K562 (cell line): ENCODE results near the gene EXD2. TPM values are rescaled to one million over a fixed set of nuclear protein-coding genes. Genes with fewer than 3 reads are reported as not detected.

Experiments used
- ATAC-seq: fragments of 200-7000 bp; cut with Tn5 transposase; 3 replicates; pipeline ENCODE4 v1.9.1; 2020; ENCODE audit warnings: moderate library complexity
- BruUV-seq: library from RNA; stranded (reverse); fragments of 400-500 nt; replicated peaks from 2 replicates; lab custom pipeline; 2021; lab: Mats Ljungman, UMichigan
- CTCF ChIA-PET: fragments of 300-600 bp; formaldehyde crosslinking; extraction: SDS; loops from one replicate; lab custom pipeline; 2021; ENCODE audit warnings: low intra/inter-chr PET ratio; lab: Yijun Ruan, JAX
- POLR2A ChIA-PET: fragments of 300-600, 350-650 bp; sonication (Branson Sonifier 250); formaldehyde crosslinking; extraction: SDS; loops from one replicate; lab custom pipeline; 2021; ENCODE audit warnings: antibody characterized with exemption, inconsistent platforms; lab: Yijun Ruan, JAX
- DNase-seq, 4 experiments: peaks; one replicate each; pipeline versions ENCODE4 v3.0.0 to v3.0.0-alpha.2; 2011 to 2018; ENCODE audit warnings: low spot score in 3 of 4, mixed read lengths in 3 of 4; ENCODE audit errors: extremely low read depth in 1 of 4
- FAIRE-seq: peaks from 2 replicates; lab custom pipeline; 2011; peaks lifted over from hg19 to GRCh38; lab: Jason Lieb, UNC
- H2AFZ ChIP-seq: 2 replicates; pipeline ENCODE4 v1.6.0; 2011; ENCODE audit warnings: low read depth, low read length, control low read depth, inconsistent platforms
- H3K27ac ChIP-seq: fragments of 200-600 bp; 3 replicates; pipeline ENCODE4 v1.8.0; 2011; ENCODE audit warnings: low read depth, mild to moderate bottlenecking, control low read depth, inconsistent platforms, low read length, moderate library complexity, mixed read lengths; ENCODE audit errors: extremely low read depth
- H3K27me3 ChIP-seq, 2 experiments: fragments of 300-600 bp in 1 of 2; 2 replicates in 1 of 2; 3 replicates in 1 of 2; pipeline versions ENCODE4 v1.6.0 to v1.8.0; 2011; ENCODE audit warnings: inconsistent platforms in 2 of 2, low read length in 2 of 2, mild to moderate bottlenecking in 1 of 2, mixed read lengths in 1 of 2, moderate library complexity in 1 of 2; ENCODE audit not compliant: control insufficient read depth in 2 of 2, insufficient read depth in 2 of 2
- H3K36me3 ChIP-seq: fragments of 300-600 bp; 3 replicates; pipeline ENCODE4 v1.8.0; 2011; ENCODE audit warnings: mild to moderate bottlenecking, low read length, inconsistent platforms; ENCODE audit not compliant: control insufficient read depth, insufficient read depth
- H3K4me1 ChIP-seq, 2 experiments: fragments of 200-600 bp in 1 of 2; replicated peaks in 1 of 2; 2 replicates in 1 of 2; 3 replicates in 1 of 2; pipeline versions ENCODE4 v1.5.1 to v1.8.0; 2011; ENCODE audit warnings: inconsistent platforms in 2 of 2, low read length in 2 of 2, mild to moderate bottlenecking in 1 of 2, mixed read lengths in 1 of 2, moderate library complexity in 1 of 2; ENCODE audit not compliant: control insufficient read depth in 2 of 2, insufficient read depth in 2 of 2
- H3K4me2 ChIP-seq: 2 replicates; pipeline ENCODE4 v1.6.1; 2011; ENCODE audit warnings: low read length, control low read depth, inconsistent platforms, mixed read lengths; ENCODE audit not compliant: insufficient read depth
- H3K4me3 ChIP-seq: fragments of 200-600 bp; sonication (generic), shearing (Covaris generic); 2 replicates; pipeline ENCODE4 v1.5.1; 2016; ENCODE audit warnings: control low read depth, inconsistent platforms
- H3K79me2 ChIP-seq: fragments of 200-600 bp; 3 replicates; pipeline ENCODE4 v1.8.0; 2011; ENCODE audit warnings: low read length, inconsistent platforms; ENCODE audit not compliant: control insufficient read depth, insufficient read depth
- H3K9ac ChIP-seq, 2 experiments: 2 replicates each; pipeline versions ENCODE4 v1.6.0 to v1.6.1; 2011; ENCODE audit warnings: low read depth in 2 of 2, low read length in 2 of 2, control low read depth in 1 of 2, inconsistent platforms in 1 of 2, mild to moderate bottlenecking in 1 of 2, mixed read lengths in 1 of 2; ENCODE audit not compliant: insufficient read depth in 1 of 2
- H3K9me1 ChIP-seq: one replicate; pipeline ENCODE4 v1.6.0; 2011; ENCODE audit warnings: inconsistent platforms, mild to moderate bottlenecking, low read length, moderate library complexity; ENCODE audit not compliant: control insufficient read depth, insufficient read depth
- H3K9me3 ChIP-seq: replicated peaks from 2 replicates; pipeline ENCODE4 v1.5.1; 2011; ENCODE audit warnings: low read depth, low read length, inconsistent platforms; ENCODE audit not compliant: control insufficient read depth, insufficient read depth
- H4K20me1 ChIP-seq: replicated peaks from 2 replicates; pipeline ENCODE4 v1.6.1; 2011; ENCODE audit warnings: low read length, inconsistent platforms, mixed read lengths; ENCODE audit not compliant: control insufficient read depth, insufficient read depth
- CBFA2T2 ChIP-seq: fragments of 450-650 bp; conservative IDR thresholded peaks from 2 replicates; pipeline ENCODE4 v1.6.1; 2017; ENCODE audit warnings: mild to moderate bottlenecking
- DACH1 ChIP-seq: fragments of 450-650 bp; IDR thresholded peaks from 2 replicates; pipeline ENCODE4 v1.6.1; 2018; ENCODE audit not compliant: partially characterized antibody
- MEIS2 ChIP-seq: fragments of 450-650 bp; IDR thresholded peaks from 2 replicates; pipeline ENCODE4 v1.6.1; 2014; ENCODE audit warnings: mild to moderate bottlenecking; ENCODE audit not compliant: partially characterized antibody
- NEUROD1 ChIP-seq: fragments of 150-350 bp; IDR thresholded peaks from 2 replicates; pipeline ENCODE4 v1.6.1; 2014; ENCODE audit warnings: borderline replicate concordance, low read length, low read depth; ENCODE audit not compliant: partially characterized antibody
- POLR3A ChIP-seq: IDR thresholded peaks from 2 replicates; pipeline ENCODE4 v1.6.1; 2011; ENCODE audit warnings: borderline replicate concordance, mild to moderate bottlenecking, moderate library complexity; ENCODE audit not compliant: insufficient read length, insufficient read depth; ENCODE audit errors: extremely low read depth
- RBM15 ChIP-seq: fragments of 200-400 bp; formaldehyde crosslinking; IDR thresholded peaks from 2 replicates; pipeline ENCODE4 v1.6.1; 2018; ENCODE audit warnings: mild to moderate bottlenecking, low read length, moderate library complexity; ENCODE audit not compliant: insufficient read depth
- VEZF1 ChIP-seq: fragments of 200-800 bp; sonication (Bioruptor generic); IDR thresholded peaks from 2 replicates; pipeline ENCODE4 v1.6.1; 2017; ENCODE audit warnings: missing genetic modification characterization, missing compliant biosample characterization
- WGBS: fragments of 100-300 bp; shearing (Covaris generic); methylation state at CpG from one replicate; pipeline ENCODE4 v1.1.6; 2016; ENCODE audit warnings: low coverage, mixed read lengths; ENCODE audit not compliant: insufficient coverage; ENCODE audit errors: missing lambda C conversion rate; 5-methylcytosine and 5-hydroxymethylcytosine counted together
- in situ Hi-C: fragments of 300-500 bp; cut with MboI; formaldehyde crosslinking; loops from 4 replicates; pipeline ENCODE4 v1.15.0; 2018; ENCODE audit warnings: inconsistent platforms, mixed read lengths
- intact Hi-C: fragments of 100-400 bp; cut with micrococcal nuclease; formaldehyde crosslinking; loops from 2 replicates; pipeline ENCODE4 v1.14.2; 2022
- polyA plus RNA-seq, 8 experiments: library from polyadenylated mRNA; depleted of rRNA in 4 of 8; stranded (reverse) in 5 of 8; unstranded in 3 of 8; fragments of >200 nt; fragmentation: Nextera tagmentation in 2 of 8; fragmentation: Illumina TruSeq in 1 of 8; extraction: Ambion mirVana in 2 of 8; extraction: Trizol in 1 of 8; gene quantifications; 2 replicates each; pipeline versions ENCODE4 v1.2.1 to v1.2.3, GENCODE V29; 2011 to 2014; ENCODE audit warnings: inconsistent platforms in 1 of 8, missing spikeins in 1 of 8
- total RNA-seq, 7 experiments: library from RNA; depleted of rRNA in 6 of 7; stranded (reverse); fragments of >200 nt in 6 of 7; fragmentation: Illumina TruSeq in 2 of 7; extraction: Trizol in 2 of 7; gene quantifications; 2 replicates each; pipeline versions ENCODE4 v1.2.1 to v1.2.3, GENCODE V29; 2011 to 2021; ENCODE audit warnings: low replicate concordance in 1 of 7
- TF ChIP-seq, protein P1 (sequence below), 3 experiments: IDR thresholded peaks in 2 of 3; conservative IDR thresholded peaks in 1 of 3; 2 replicates each; pipeline ENCODE4 v1.5.1; 2011 to 2012; ENCODE audit warnings: low read length in 3 of 3, mild to moderate bottlenecking in 3 of 3, control low read depth in 2 of 3, improper control_type of control experiment in 1 of 3, inconsistent platforms in 1 of 3, low read depth in 1 of 3, mixed read lengths in 1 of 3, moderate library complexity in 1 of 3; ENCODE audit not compliant: insufficient read depth in 2 of 3
- TF ChIP-seq, protein P2 (sequence below): IDR thresholded peaks from 2 replicates; pipeline ENCODE4 v1.6.1; 2011; ENCODE audit warnings: borderline replicate concordance, low read depth, mild to moderate bottlenecking, moderate library complexity, low read length; ENCODE audit not compliant: insufficient read depth, poor library complexity, severe bottlenecking

Gene EXD2
- total and polyA plus RNA-seq, 9 of the 15 experiments (the other 6 are each of a cell fraction or from before 2014, with no cell fraction given): 1.6 to 7.5 (median 3.7) TPM

- FAIRE-seq (no peak), ATAC-seq (peak; percentile 61), DNase-seq (peak in 3 of 4 experiments; percentile 18 to 47 (median 42))
- Histone ChIP-seq H2AFZ (no peak within 1 kb of the TSS), H3K27ac (no peak within 1 kb of the TSS), H3K36me3 (no peaks in the 10 kb centered on the region), H3K9me1 (no peaks in the 10 kb centered on the region), H3K4me1 (peaks cover 0 to 23% of the 10 kb centered on the region in 2 experiments; a peak in 2 of 5 replicates), H3K4me3 (no peak within 1 kb of the TSS; the same call in 1 of the 2 replicates), H4K20me1 (no peaks in the 10 kb centered on the region), H3K9ac (no peak within 1 kb of the TSS), H3K9me3 (no peaks in the 10 kb centered on the region), H3K79me2 (no peaks in the 10 kb centered on the region), H3K27me3 (peaks cover 11 to 69% of the 10 kb centered on the region in 2 experiments; a peak in 4 of 5 replicates), H3K4me2 (no peak within 1 kb of the TSS)
- ChIA-PET CTCF (no interaction called here), POLR2A (no interaction called here)
- no TSS peak for BruUV-seq
- intact Hi-C loops (no loop called here), in situ Hi-C loops (loop anchor here (5.0 to 25.0 kb wide), 2 partner anchors 88 to 203 kb away; no protein-coding TSS in a partner anchor)
- TF ChIP-seq VEZF1 (CRISPR knock-in tag) (peak; percentile 44), POLR3A (no peak), MEIS2 (no peak), CBFA2T2 (no peak), NEUROD1 (no peak), RBM15 (no peak), DACH1 (no peak)
- TF ChIP-seq, protein P1, sequence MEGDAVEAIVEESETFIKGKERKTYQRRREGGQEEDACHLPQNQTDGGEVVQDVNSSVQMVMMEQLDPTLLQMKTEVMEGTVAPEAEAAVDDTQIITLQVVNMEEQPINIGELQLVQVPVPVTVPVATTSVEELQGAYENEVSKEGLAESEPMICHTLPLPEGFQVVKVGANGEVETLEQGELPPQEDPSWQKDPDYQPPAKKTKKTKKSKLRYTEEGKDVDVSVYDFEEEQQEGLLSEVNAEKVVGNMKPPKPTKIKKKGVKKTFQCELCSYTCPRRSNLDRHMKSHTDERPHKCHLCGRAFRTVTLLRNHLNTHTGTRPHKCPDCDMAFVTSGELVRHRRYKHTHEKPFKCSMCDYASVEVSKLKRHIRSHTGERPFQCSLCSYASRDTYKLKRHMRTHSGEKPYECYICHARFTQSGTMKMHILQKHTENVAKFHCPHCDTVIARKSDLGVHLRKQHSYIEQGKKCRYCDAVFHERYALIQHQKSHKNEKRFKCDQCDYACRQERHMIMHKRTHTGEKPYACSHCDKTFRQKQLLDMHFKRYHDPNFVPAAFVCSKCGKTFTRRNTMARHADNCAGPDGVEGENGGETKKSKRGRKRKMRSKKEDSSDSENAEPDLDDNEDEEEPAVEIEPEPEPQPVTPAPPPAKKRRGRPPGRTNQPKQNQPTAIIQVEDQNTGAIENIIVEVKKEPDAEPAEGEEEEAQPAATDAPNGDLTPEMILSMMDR (IDR thresholded peaks at IDR 0.05 in 2 of 3, conservative IDR thresholded peaks at IDR 0.05 in 1 of 3; ENCODE audit: insufficient read depth in 2 of 3, low read depth in 1 of 3, low read length in 3 of 3): peak in 1 of 3 experiments; percentile 71; a peak in 2 of 6 replicates
- TF ChIP-seq, protein P2, sequence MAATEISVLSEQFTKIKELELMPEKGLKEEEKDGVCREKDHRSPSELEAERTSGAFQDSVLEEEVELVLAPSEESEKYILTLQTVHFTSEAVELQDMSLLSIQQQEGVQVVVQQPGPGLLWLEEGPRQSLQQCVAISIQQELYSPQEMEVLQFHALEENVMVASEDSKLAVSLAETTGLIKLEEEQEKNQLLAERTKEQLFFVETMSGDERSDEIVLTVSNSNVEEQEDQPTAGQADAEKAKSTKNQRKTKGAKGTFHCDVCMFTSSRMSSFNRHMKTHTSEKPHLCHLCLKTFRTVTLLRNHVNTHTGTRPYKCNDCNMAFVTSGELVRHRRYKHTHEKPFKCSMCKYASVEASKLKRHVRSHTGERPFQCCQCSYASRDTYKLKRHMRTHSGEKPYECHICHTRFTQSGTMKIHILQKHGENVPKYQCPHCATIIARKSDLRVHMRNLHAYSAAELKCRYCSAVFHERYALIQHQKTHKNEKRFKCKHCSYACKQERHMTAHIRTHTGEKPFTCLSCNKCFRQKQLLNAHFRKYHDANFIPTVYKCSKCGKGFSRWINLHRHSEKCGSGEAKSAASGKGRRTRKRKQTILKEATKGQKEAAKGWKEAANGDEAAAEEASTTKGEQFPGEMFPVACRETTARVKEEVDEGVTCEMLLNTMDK: peak; percentile 22
- WGBS: 5% methylated on average over 10 of the region's 74 CpGs
Observed at GRCh38 chr14:69259527-69260189, 68.4 kb downstream of the EXD2 start, which contains the start of gene GALNT16. GALNT16 (plus strand) TSS chr14:69260158; CDS start chr14:69260291, 133 bp downstream.
